ENCODE data around the gene BAHCC1. TPM values are rescaled to one million over a fixed set of nuclear protein-coding genes. Genes with fewer than 3 reads are reported as not detected.

The BAHCC1 gene
- total and polyA plus RNA-seq, 8 donors, result 4.9 to 56.2 (median 9.4) TPM

DNA sequence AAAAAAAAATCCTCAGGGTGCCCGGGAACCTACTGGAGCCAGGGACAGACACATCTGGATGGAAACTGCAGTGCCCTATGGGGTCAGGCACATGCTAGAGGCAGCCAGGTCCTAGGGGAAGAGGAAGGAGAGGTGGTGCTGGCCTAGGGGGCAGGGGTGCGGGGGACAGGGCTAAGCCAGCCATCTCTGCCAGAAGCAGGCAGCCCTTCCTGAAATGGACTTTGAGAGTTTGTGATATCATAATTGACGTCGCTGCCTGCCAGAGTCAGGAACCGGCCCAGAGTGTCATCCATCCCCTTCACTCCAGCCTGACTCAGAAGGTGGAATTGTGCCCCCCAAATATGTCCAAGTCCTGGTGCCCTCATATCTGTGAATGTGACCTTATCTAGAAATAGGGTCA, 25.0 kb upstream of the BAHCC1 start:
- no peak for DNase-seq
- Histone ChIP-seq H3K27ac (no peak overlapping the region), H3K36me3 (no peaks in the 10 kb centered on the region), H3K9me3 (no peaks in the 10 kb centered on the region), H3K4me1 (peaks cover 14 to 30% (median 14%) of the 10 kb centered on the region in 4 donors), H3K4me3 (no peak overlapping the region), H3K27me3 (peaks cover 0 to 16% (median 0%) of the 10 kb centered on the region in 3 donors)
- intact Hi-C loops (cut with DNase I; ENCODE audit: low total_unique reads), result no loop called here
- TF ChIP-seq, protein P1, sequence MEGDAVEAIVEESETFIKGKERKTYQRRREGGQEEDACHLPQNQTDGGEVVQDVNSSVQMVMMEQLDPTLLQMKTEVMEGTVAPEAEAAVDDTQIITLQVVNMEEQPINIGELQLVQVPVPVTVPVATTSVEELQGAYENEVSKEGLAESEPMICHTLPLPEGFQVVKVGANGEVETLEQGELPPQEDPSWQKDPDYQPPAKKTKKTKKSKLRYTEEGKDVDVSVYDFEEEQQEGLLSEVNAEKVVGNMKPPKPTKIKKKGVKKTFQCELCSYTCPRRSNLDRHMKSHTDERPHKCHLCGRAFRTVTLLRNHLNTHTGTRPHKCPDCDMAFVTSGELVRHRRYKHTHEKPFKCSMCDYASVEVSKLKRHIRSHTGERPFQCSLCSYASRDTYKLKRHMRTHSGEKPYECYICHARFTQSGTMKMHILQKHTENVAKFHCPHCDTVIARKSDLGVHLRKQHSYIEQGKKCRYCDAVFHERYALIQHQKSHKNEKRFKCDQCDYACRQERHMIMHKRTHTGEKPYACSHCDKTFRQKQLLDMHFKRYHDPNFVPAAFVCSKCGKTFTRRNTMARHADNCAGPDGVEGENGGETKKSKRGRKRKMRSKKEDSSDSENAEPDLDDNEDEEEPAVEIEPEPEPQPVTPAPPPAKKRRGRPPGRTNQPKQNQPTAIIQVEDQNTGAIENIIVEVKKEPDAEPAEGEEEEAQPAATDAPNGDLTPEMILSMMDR (IDR thresholded peaks at IDR 0.05), result no peak
- TF ChIP-seq POLR2AphosphoS5 (IDR thresholded peaks at IDR 0.05) (no peak), POLR2A (IDR thresholded peaks at IDR 0.05) (no peak), EP300 (IDR thresholded peaks at IDR 0.05) (no peak)
- WGBS, 5 donors, result 72 to 87% (median 78%) methylated on average over 5 of the region's 5 CpGs

DNA sequence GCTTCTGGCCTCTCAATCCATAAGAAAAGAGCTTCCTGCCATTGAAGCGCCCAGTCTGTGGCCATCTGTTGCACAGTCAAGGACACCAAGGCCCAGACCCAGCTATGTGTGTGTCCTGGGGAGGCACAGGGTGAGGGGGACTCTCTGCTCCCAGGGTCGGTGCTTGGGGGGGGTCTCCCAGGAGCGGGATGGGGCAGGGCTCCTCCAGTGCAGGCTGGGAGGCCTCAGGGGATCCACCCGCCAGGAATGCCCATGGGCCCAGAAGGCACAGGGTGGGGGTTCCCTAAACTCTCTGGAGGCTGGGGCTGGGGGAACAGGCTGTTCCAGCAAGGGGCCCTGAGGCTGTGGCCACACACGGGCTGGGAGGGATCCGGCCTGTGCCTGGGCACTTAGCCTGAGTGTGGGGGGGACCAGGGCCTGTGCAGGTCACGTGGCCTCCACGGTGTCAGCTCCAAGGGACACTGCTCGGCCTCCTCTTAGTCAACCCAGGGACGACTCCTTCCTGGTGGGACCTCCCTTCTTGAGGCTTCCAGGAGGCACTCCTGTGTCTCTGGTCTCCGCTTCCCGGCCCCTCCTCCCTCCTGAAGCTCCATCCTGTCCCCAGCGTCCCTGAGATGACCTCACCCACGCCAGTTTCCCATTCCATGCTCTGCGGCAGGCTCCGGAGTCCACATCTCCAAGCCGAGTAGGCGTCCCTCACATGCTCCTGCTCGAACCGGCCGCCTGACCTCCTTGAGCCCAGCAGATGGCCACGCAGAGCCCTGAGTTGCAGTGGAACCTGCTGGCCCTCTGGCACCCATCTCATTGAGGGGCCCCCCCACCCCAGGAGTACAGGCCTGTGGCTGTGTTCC, 23.1 kb upstream of the BAHCC1 start:
- no peaks in the 10 kb centered on the region for H3K36me3 ChIP-seq
- intact Hi-C loops (cut with DNase I; ENCODE audit: low total_unique reads), result no loop called here
- H3K4me1 ChIP-seq, result peaks cover 0 to 14% (median 0%) of the 10 kb centered on the region in 4 donors
- DNase-seq, result peak in 1 of 2 donors; percentile 78
- no peaks in the 10 kb centered on the region for H3K9me3 ChIP-seq
- 57 to 82% (median 71%) methylated on average over 19 to 22 of the region's 22 CpGs for WGBS, 5 donors
- H3K27me3 ChIP-seq, result no peaks in the 10 kb centered on the region
- TF ChIP-seq POLR2A (IDR thresholded peaks at IDR 0.05) (no peak), EP300 (IDR thresholded peaks at IDR 0.05) (no peak), POLR2AphosphoS5 (IDR thresholded peaks at IDR 0.05) (no peak)
- TF ChIP-seq, protein P1 (IDR thresholded peaks at IDR 0.05), result no peak
- H3K4me3 ChIP-seq, result no peak overlapping the region
- peak overlapping the region in 3 of 5 donors; percentile 20 to 46 (median 24) for H3K27ac ChIP-seq

DNA sequence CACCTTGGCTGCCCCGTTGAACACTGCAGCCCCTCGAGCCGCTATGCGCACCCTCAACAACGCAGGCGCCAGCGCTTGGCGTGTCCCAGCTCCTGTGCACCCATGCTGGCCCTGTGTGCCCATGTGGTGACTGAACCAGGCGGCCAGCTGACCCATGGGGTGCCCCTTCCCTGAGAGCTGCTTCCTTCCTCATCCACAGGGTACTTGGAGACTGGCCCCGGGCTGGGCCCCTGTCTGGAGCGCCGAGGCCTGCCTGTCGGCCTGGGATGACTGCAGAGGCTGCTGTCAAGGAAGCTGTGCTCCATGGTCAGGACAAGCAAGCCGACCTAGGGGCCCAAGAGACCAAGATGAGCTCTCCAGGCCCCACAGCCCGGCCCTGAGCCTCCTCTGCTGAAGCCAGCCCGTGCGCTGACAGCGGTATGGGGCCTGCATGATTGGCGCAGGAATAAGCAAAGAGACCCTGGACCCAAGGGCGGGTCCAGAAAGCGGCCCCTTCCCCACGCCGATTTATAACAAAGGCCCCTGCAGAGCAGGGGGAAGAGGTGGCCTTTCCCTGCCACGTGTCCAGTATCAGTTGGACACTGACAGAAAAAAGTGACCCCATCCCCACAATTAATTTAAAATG, 21.6 kb upstream of the BAHCC1 start:
- no peak for DNase-seq
- Histone ChIP-seq H3K9me3 (no peaks in the 10 kb centered on the region), H3K36me3 (no peaks in the 10 kb centered on the region), H3K27me3 (no peaks in the 10 kb centered on the region), H3K27ac (no peak overlapping the region), H3K4me1 (peaks cover 0 to 14% (median under 1%) of the 10 kb centered on the region in 4 donors), H3K4me3 (no peak overlapping the region)
- WGBS, 5 donors, result 87 to 92% (median 91%) methylated on average over 20 to 24 of the region's 24 CpGs
- intact Hi-C loops (cut with DNase I; ENCODE audit: low total_unique reads), result no loop called here
- TF ChIP-seq, protein P1 (IDR thresholded peaks at IDR 0.05), result no peak
- TF ChIP-seq POLR2A (IDR thresholded peaks at IDR 0.05), result no peak
- no peak for TF ChIP-seq EP300 (IDR thresholded peaks at IDR 0.05)
- no peak for TF ChIP-seq POLR2AphosphoS5 (IDR thresholded peaks at IDR 0.05)

DNA sequence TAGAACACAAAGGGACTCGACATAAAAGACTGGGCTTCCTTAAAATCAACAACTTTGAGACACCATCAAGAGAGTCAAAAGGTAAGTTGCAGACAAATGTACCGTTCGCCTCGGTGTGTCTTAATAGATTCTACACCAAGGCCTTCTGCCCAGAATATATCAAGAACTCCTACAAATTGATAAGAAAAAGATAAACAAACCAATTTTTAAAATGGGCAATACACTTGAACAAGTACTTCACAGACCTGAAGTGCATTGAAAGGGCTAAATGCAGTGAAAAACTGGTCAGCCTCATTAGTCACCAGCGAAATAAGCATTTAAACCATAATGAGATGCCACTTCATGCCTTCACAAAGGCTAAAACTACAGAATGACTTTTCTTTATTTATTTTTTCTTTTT, 20.4 kb upstream of the BAHCC1 start:
- no peaks in the 10 kb centered on the region for H3K36me3 ChIP-seq
- TF ChIP-seq POLR2A (IDR thresholded peaks at IDR 0.05), result no peak
- TF ChIP-seq, protein P1 (IDR thresholded peaks at IDR 0.05), result no peak
- TF ChIP-seq POLR2AphosphoS5 (IDR thresholded peaks at IDR 0.05), result no peak
- no peak for TF ChIP-seq EP300 (IDR thresholded peaks at IDR 0.05)
- DNase-seq, result no peak
- WGBS, 5 donors, result 92 to 94% (median 93%) methylated on average over 5 of the region's 5 CpGs
- H3K9me3 ChIP-seq, result no peaks in the 10 kb centered on the region
- H3K27me3 ChIP-seq, result no peaks in the 10 kb centered on the region
- H3K4me3 ChIP-seq, result no peak overlapping the region
- intact Hi-C loops (cut with DNase I; ENCODE audit: low total_unique reads), result no loop called here
- peaks cover 0 to 20% (median 6%) of the 10 kb centered on the region in 4 donors for H3K4me1 ChIP-seq
- H3K27ac ChIP-seq, result no peak overlapping the region
